B cell (primary cell): ENCODE data around the gene STAT4. TPM values are rescaled to one million over a fixed set of nuclear protein-coding genes. Genes with fewer than 3 reads are reported as not detected.

Experiments used
- ATAC-seq: fragments of 200-7000 bp; cut with Tn5 transposase; one replicate; pipeline ENCODE4 v1.10.0; 2021; ENCODE audit warnings: low read depth, mild to moderate bottlenecking, moderate number of reproducible peaks, moderate library complexity
- CTCF ChIA-PET: fragments of 350-600 bp; sonication (Branson Sonifier 250); formaldehyde crosslinking; loops from one replicate; lab custom pipeline; 2021; ENCODE audit warnings: antibody characterized with exemption, inconsistent platforms; lab: Charles Lee
- POLR2A ChIA-PET: fragments of 350-600 bp; sonication (Branson Sonifier 250); formaldehyde crosslinking; loops from one replicate; lab custom pipeline; 2021; ENCODE audit warnings: antibody characterized with exemption; lab: Charles Lee
- DNase-seq: peaks from one replicate; pipeline ENCODE4 v3.0.0; 2013
- H2AFZ ChIP-seq: 2 replicates; pipeline ENCODE4 v1.6.1; 2012; ENCODE audit warnings: mild to moderate bottlenecking, low read depth, low read length; ENCODE audit not compliant: insufficient read depth, poor library complexity, severe bottlenecking
- H3K27ac ChIP-seq, 2 donors: 1 replicate in 1 of 2; 2 replicates in 1 of 2; pipeline ENCODE4 v1.5.1; 2012 to 2013; ENCODE audit warnings: low read length in 2 of 2, mild to moderate bottlenecking in 2 of 2, moderate library complexity in 1 of 2
- H3K27me3 ChIP-seq, 4 experiments: fragments of 200-600 bp in 1 of 4; sonication (generic) in 1 of 4; replicated peaks in 1 of 4; 1 replicate in 2 of 4; 2 replicates in 2 of 4; pipeline versions ENCODE4 v1.6.1 to v1.7.0; 2013 to 2016; ENCODE audit warnings: low read length in 3 of 4, mild to moderate bottlenecking in 2 of 4, mixed read lengths in 1 of 4, moderate library complexity in 1 of 4; ENCODE audit not compliant: insufficient read depth in 4 of 4, control insufficient read depth in 3 of 4; ENCODE audit errors: control extremely low read depth in 1 of 4
- H3K36me3 ChIP-seq, 2 experiments: replicated peaks in 1 of 2; 1 replicate in 1 of 2; 2 replicates in 1 of 2; pipeline versions ENCODE4 v1.6.1 to v1.7.1; 2013; ENCODE audit warnings: low read length in 1 of 2; ENCODE audit not compliant: insufficient read depth in 2 of 2, control insufficient read depth in 1 of 2; ENCODE audit errors: control extremely low read depth in 1 of 2, extremely low read depth in 1 of 2
- H3K4me1 ChIP-seq, 2 donors: fragments of 200-600 bp in 1 of 2; sonication (generic) in 1 of 2; 1 replicate in 1 of 2; 2 replicates in 1 of 2; pipeline versions ENCODE4 v1.5.1 to v1.6.1; 2013 to 2017; ENCODE audit warnings: low read length in 2 of 2; ENCODE audit not compliant: control insufficient read depth in 2 of 2, insufficient read depth in 2 of 2
- H3K4me2 ChIP-seq: replicated peaks from 2 replicates; pipeline ENCODE3; 2012; ENCODE audit warnings: mild to moderate bottlenecking, low read depth, low read length; ENCODE audit not compliant: poor library complexity, severe bottlenecking
- H3K4me3 ChIP-seq, 5 experiments: fragments of 200-600 bp in 1 of 5; sonication (generic) in 1 of 5; 1 replicate in 3 of 5; 2 replicates in 2 of 5; pipeline versions ENCODE4 v1.5.1 to v1.7.0; 2011 to 2016; ENCODE audit warnings: low read length in 4 of 5, mild to moderate bottlenecking in 4 of 5, low read depth in 2 of 5, control low read depth in 1 of 5, moderate library complexity in 1 of 5; ENCODE audit not compliant: insufficient read depth in 1 of 5; ENCODE audit errors: control extremely low read depth in 1 of 5, extremely low read depth in 1 of 5
- H3K79me2 ChIP-seq: fragments of 200-600 bp; sonication (generic); one replicate; pipeline ENCODE4 v1.6.0; 2016; ENCODE audit warnings: low read length; ENCODE audit not compliant: control insufficient read depth, insufficient read depth
- H3K9ac ChIP-seq: fragments of 200-600 bp; sonication (generic); 2 replicates; pipeline ENCODE4 v1.6.1; 2017; ENCODE audit warnings: mild to moderate bottlenecking, low read length, moderate library complexity
- H3K9me3 ChIP-seq, 3 donors: one replicate each; pipeline versions ENCODE4 v1.6.1 to v1.7.1; 2013; ENCODE audit warnings: low read length in 2 of 3; ENCODE audit not compliant: control insufficient read depth in 2 of 3, insufficient read depth in 1 of 3; ENCODE audit errors: control extremely low read depth in 1 of 3
- H4K20me1 ChIP-seq: 2 replicates; pipeline ENCODE4 v1.6.0; 2012; ENCODE audit warnings: mild to moderate bottlenecking, low read length; ENCODE audit not compliant: insufficient read depth, control insufficient read depth, poor library complexity, severe bottlenecking
- H3K27ac Mint-ChIP-seq: one replicate; pipeline ENCODE4 v1.8.0; 2021; ENCODE audit warnings: mixed read lengths
- H3K27me3 Mint-ChIP-seq: one replicate; pipeline ENCODE4 v1.8.0; 2021; ENCODE audit warnings: mixed read lengths
- H3K4me1 Mint-ChIP-seq: one replicate; pipeline ENCODE4 v1.8.0; 2021; ENCODE audit warnings: mixed read lengths
- H3K4me3 Mint-ChIP-seq: one replicate; pipeline ENCODE4 v1.8.0; 2021; ENCODE audit warnings: mixed read lengths
- H3K9me3 Mint-ChIP-seq: one replicate; pipeline ENCODE4 v1.8.0; 2022; ENCODE audit warnings: mixed read lengths; ENCODE audit not compliant: insufficient read depth
- EZH2 ChIP-seq: IDR thresholded peaks from 2 replicates; pipeline ENCODE4 v1.6.1; 2012; ENCODE audit warnings: borderline replicate concordance, low read depth, mild to moderate bottlenecking, moderate library complexity, low read length; ENCODE audit not compliant: insufficient read depth, poor library complexity, severe bottlenecking
- WGBS: methylation state at CpG from one replicate; pipeline ENCODE4 v1.1.5; 2013; ENCODE audit warnings: missing lambda C conversion rate; ENCODE audit not compliant: insufficient coverage; 5-methylcytosine and 5-hydroxymethylcytosine counted together
- intact Hi-C: fragments of 100-400 bp; cut with micrococcal nuclease; formaldehyde crosslinking; loops from one replicate; pipeline ENCODE4 v1.10.0; 2022
- polyA plus RNA-seq: library from polyadenylated mRNA; depleted of rRNA; stranded (reverse); fragments of >200 nt; gene quantifications from 2 replicates; pipeline ENCODE4 v1.2.3, GENCODE V29; 2012
- total RNA-seq, 2 donors: library from RNA; stranded (reverse); fragments of 120-200 nt in 1 of 2; gene quantifications; 1 replicate in 1 of 2; 2 replicates in 1 of 2; pipeline versions ENCODE4 v1.2.3 to v1.2.4, GENCODE V29; 2013 to 2022
- TF ChIP-seq, protein P1 (sequence below): fragments of 200-600 bp; IDR thresholded peaks from one replicate; pipeline ENCODE4 v1.8.0; 2022; ENCODE audit warnings: antibody characterized with exemption, mild to moderate bottlenecking

The STAT4 gene
- total and polyA plus RNA-seq, 2 donors (not counting 1 experiment from before 2014, with no cell fraction given) = 2.0 to 62.1 TPM

DNA sequence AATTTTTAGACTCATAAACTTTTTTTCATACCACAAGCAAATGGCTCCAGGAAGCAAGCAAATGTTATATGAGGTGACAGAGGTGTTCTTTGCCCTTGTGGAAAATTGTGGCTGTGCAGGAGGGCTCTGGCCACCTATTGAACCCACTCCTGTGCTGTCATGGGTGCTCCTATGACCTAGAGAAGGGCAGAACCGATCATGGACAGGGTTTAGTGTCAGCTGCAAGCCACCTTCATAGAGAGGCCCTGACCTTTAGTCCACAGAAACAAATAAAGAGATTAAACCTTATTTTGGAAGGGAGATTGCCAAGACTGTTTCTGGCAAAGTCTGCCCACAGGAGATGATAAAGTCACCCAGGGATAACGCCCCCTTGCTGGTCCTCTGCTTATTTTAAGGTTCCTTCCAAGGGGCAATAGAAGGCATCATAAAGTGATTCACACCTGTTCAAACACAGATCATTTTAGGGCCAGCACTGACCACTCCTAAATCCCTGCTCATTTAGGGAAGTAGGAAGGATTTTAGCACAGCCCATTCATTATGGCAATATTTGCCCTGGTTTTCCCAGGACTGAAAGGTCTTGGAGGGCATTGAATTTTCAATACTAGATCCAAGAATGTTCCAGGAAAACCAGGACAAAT lies 26.1 kb upstream of the STAT4 start:
- ATAC-seq = no peak
- Mint-ChIP-seq H3K9me3 (no peaks in the 10 kb centered on the region), H3K27ac (no peak overlapping the region), H3K4me1 (peaks cover 5% of the 10 kb centered on the region), H3K4me3 (no peak overlapping the region), H3K27me3 (peaks cover 3% of the 10 kb centered on the region)
- DNase-seq = no peak
- WGBS = 100% methylated on average over 1 of the region's 2 CpGs
- Histone ChIP-seq H4K20me1 (no peaks in the 10 kb centered on the region), H3K27me3 (no peaks in the 10 kb centered on the region), H3K9me3 (no peaks in the 10 kb centered on the region), H3K4me1 (no peaks in the 10 kb centered on the region), H3K36me3 (no peaks in the 10 kb centered on the region), H3K27ac (no peak overlapping the region), H3K9ac (no peak overlapping the region), H3K79me2 (no peaks in the 10 kb centered on the region), H3K4me2 (no peak overlapping the region), H2AFZ (no peak overlapping the region), H3K4me3 (no peak overlapping the region)
- CTCF ChIA-PET = interaction anchor here (0.7 kb wide), 1 partner anchor 12 kb away, joined by 3 read pairs; no protein-coding TSS in a partner anchor
- intact Hi-C loops = no loop called here
- POLR2A ChIA-PET = no interaction called here
- TF ChIP-seq, protein P1, sequence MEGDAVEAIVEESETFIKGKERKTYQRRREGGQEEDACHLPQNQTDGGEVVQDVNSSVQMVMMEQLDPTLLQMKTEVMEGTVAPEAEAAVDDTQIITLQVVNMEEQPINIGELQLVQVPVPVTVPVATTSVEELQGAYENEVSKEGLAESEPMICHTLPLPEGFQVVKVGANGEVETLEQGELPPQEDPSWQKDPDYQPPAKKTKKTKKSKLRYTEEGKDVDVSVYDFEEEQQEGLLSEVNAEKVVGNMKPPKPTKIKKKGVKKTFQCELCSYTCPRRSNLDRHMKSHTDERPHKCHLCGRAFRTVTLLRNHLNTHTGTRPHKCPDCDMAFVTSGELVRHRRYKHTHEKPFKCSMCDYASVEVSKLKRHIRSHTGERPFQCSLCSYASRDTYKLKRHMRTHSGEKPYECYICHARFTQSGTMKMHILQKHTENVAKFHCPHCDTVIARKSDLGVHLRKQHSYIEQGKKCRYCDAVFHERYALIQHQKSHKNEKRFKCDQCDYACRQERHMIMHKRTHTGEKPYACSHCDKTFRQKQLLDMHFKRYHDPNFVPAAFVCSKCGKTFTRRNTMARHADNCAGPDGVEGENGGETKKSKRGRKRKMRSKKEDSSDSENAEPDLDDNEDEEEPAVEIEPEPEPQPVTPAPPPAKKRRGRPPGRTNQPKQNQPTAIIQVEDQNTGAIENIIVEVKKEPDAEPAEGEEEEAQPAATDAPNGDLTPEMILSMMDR = no peak
- TF ChIP-seq EZH2 = no peak

DNA sequence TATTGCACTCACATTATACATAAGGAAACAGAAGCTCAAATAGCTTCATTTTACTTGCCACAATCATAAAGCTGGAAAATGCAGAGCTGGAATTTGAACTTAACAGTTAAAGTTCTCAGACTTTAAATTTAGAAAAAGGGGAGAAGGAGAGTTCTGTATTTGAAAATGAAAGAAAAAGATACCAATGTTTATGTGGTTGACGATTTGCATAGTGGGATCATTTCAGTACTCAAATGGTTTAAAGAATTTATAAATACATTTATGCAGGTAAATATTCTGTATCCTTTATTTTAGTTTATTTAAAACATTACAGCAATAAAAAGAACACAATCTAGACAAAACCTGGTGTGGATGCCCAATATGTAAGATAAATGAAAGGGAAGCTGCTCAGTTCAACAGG lies 25.5 kb upstream of the STAT4 start:
- Histone ChIP-seq H3K79me2 (no peaks in the 10 kb centered on the region), H3K4me2 (no peak overlapping the region), H3K27ac (no peak overlapping the region), H2AFZ (no peak overlapping the region), H3K36me3 (no peaks in the 10 kb centered on the region), H3K9ac (no peak overlapping the region), H3K9me3 (no peaks in the 10 kb centered on the region), H3K27me3 (no peaks in the 10 kb centered on the region), H3K4me3 (no peak overlapping the region), H3K4me1 (no peaks in the 10 kb centered on the region), H4K20me1 (no peaks in the 10 kb centered on the region)
- WGBS = no CpG with 5 or more reads among the region's 1 CpG
- intact Hi-C loops = no loop called here
- Mint-ChIP-seq H3K27ac (no peak overlapping the region), H3K4me1 (peaks cover 5% of the 10 kb centered on the region), H3K27me3 (peaks cover 3% of the 10 kb centered on the region), H3K9me3 (no peaks in the 10 kb centered on the region), H3K4me3 (no peak overlapping the region)
- ChIA-PET POLR2A (no interaction called here), CTCF (interaction anchor here (0.7 to 1.5 kb wide), 2 partner anchors 11 to 21 kb away, joined by 3 read pairs; no protein-coding TSS in a partner anchor)
- no peak for TF ChIP-seq EZH2
- TF ChIP-seq, protein P1 = no peak
- ATAC-seq (no peak), DNase-seq (no peak)
